ENCODE data around the gene TMEM256. TPM values are rescaled to one million over a fixed set of nuclear protein-coding genes. Genes with fewer than 3 reads are reported as not detected.
A peak's percentile ranks its signal among the peaks of the same experiment; 100 is the strongest.

TMEM256 gene
- total RNA-seq, 2 experiments from 2014 or later = 55.8 to 60.6 TPM

DNA sequence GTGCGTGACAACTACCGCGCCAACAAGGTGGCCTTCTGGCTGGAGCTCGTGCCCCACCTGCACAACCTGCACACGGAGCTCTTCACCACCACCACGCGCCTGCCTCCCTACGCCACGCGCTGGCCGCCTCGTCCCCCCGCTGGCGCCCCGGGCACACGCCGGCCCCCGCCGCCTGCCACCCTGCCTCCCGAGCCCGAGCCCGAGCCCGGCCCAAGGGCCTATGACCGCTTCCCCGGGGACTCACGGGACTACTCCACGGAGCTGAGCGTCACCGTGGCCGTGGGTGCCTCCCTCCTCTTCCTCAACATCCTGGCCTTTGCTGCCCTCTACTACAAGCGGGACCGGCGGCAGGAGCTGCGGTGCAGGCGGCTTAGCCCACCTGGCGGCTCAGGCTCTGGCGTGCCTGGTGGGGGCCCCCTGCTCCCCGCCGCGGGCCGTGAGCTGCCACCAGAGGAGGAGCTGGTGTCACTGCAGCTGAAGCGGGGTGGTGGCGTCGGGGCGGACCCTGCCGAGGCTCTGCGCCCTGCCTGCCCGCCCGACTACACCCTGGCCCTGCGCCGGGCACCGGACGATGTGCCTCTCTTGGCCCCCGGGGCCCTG is 13.3 kb upstream of the TMEM256 start:
- intact Hi-C loops (cut with micrococcal nuclease) = no loop called here
- Mint-ChIP-seq H3K9me3 (no peaks in the 10 kb centered on the region), H3K36me3 (ENCODE audit: low read depth) (no peaks in the 10 kb centered on the region), H3K4me3 (no peak overlapping the region), H3K27me3 (no peaks in the 10 kb centered on the region), H3K27ac (no peak overlapping the region), H3K4me1 (ENCODE audit: low read depth) (no peaks in the 10 kb centered on the region)
- DNase-seq (no peak), ATAC-seq (no peak)
- TF ChIP-seq, protein P1, sequence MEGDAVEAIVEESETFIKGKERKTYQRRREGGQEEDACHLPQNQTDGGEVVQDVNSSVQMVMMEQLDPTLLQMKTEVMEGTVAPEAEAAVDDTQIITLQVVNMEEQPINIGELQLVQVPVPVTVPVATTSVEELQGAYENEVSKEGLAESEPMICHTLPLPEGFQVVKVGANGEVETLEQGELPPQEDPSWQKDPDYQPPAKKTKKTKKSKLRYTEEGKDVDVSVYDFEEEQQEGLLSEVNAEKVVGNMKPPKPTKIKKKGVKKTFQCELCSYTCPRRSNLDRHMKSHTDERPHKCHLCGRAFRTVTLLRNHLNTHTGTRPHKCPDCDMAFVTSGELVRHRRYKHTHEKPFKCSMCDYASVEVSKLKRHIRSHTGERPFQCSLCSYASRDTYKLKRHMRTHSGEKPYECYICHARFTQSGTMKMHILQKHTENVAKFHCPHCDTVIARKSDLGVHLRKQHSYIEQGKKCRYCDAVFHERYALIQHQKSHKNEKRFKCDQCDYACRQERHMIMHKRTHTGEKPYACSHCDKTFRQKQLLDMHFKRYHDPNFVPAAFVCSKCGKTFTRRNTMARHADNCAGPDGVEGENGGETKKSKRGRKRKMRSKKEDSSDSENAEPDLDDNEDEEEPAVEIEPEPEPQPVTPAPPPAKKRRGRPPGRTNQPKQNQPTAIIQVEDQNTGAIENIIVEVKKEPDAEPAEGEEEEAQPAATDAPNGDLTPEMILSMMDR (IDR thresholded peaks at IDR 0.05) = no peak
- ChIA-PET POLR2A (interaction anchor here (0.7 kb wide), 1 partner anchor 21 kb away, joined by 3 read pairs; no protein-coding TSS in a partner anchor), CTCF (interaction anchor here (1.1 kb wide), 1 partner anchor 61 kb away, joined by 3 read pairs; no protein-coding TSS in a partner anchor)

DNA sequence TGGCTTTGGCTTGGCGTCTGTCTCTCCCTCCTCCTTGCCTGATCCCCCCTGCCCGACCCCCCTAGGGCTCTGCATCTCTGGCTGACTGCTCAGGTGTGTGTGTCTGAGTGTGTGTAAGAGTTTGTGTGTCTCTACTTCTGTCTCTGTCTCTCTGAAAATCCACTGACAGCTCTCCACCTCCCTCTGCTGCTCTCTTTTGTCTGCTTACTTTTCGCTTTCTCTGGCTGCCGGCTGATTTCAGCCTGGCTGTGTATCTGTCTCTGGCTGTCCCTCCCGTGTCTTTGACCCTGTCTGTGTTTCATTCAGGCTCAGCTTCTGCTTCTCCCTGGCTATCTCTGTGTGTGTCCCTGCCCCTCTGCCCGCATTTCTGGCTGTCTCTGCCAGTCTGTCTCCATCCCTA is 12.4 kb upstream of the TMEM256 start:
- no peaks in the 10 kb centered on the region for H3K27me3 Mint-ChIP-seq
- no peak overlapping the region for H3K27ac Mint-ChIP-seq
- ChIA-PET POLR2A (interaction anchor here (0.6 to 0.7 kb wide), 2 partner anchors 22 to 41 kb away, joined by 3 to 6 read pairs; no protein-coding TSS in a partner anchor), CTCF (interaction anchor here (1.1 kb wide), 1 partner anchor 61 kb away, joined by 3 read pairs; no protein-coding TSS in a partner anchor)
- no peaks in the 10 kb centered on the region for H3K9me3 Mint-ChIP-seq
- no peak for DNase-seq
- TF ChIP-seq, protein P1 (IDR thresholded peaks at IDR 0.05) = no peak
- ATAC-seq = no peak
- H3K4me3 Mint-ChIP-seq = no peak overlapping the region
- intact Hi-C loops (cut with micrococcal nuclease) = no loop called here
- H3K4me1 Mint-ChIP-seq (ENCODE audit: low read depth) = no peaks in the 10 kb centered on the region
- H3K36me3 Mint-ChIP-seq (ENCODE audit: low read depth) = no peaks in the 10 kb centered on the region

DNA sequence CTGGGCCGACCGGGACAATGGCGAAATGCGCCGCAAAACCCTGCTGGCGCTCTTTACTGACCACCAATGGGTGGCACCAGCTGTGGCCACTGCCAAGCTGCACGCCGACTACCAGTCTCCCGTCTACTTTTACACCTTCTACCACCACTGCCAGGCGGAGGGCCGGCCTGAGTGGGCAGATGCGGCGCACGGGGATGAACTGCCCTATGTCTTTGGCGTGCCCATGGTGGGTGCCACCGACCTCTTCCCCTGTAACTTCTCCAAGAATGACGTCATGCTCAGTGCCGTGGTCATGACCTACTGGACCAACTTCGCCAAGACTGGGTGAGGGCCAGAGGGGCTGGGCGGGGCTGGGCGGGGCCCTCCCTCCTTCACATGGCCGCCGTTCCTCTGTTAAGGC is 11.9 kb upstream of the TMEM256 start:
- Mint-ChIP-seq H3K9me3 (no peaks in the 10 kb centered on the region), H3K36me3 (ENCODE audit: low read depth) (no peaks in the 10 kb centered on the region), H3K27ac (no peak overlapping the region), H3K4me1 (ENCODE audit: low read depth) (no peaks in the 10 kb centered on the region), H3K27me3 (no peaks in the 10 kb centered on the region), H3K4me3 (no peak overlapping the region)
- ChIA-PET CTCF (no interaction called here), POLR2A (interaction anchor here (0.6 kb wide), 1 partner anchor 41 kb away, joined by 6 read pairs; no protein-coding TSS in a partner anchor)
- ATAC-seq (no peak), DNase-seq (no peak)
- intact Hi-C loops (cut with micrococcal nuclease) = no loop called here
- TF ChIP-seq, protein P1 (IDR thresholded peaks at IDR 0.05) = no peak

DNA sequence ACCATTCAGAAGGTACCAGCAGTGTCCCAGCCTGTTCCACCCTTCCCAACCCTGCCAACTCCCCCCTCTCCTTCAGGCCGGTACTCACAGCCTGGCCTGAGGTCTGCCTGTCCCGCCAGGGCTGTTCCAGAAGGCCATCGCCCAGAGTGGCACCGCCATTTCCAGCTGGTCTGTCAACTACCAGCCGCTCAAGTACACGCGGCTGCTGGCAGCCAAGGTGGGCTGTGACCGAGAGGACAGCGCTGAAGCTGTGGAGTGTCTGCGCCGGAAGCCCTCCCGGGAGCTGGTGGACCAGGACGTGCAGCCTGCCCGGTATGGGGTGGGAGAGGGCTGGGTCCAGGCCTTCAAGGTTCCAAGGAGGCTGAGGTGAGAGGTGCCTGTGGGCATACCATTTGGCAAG is 10.9 kb upstream of the TMEM256 start:
- ATAC-seq (no peak), DNase-seq (no peak)
- no peaks in the 10 kb centered on the region for H3K27me3 Mint-ChIP-seq
- H3K9me3 Mint-ChIP-seq = no peaks in the 10 kb centered on the region
- no peak overlapping the region for H3K27ac Mint-ChIP-seq
- CTCF ChIA-PET = no interaction called here
- intact Hi-C loops (cut with micrococcal nuclease) = no loop called here
- TF ChIP-seq, protein P1 (IDR thresholded peaks at IDR 0.05) = no peak
- no peaks in the 10 kb centered on the region for H3K4me1 Mint-ChIP-seq (ENCODE audit: low read depth)
- H3K4me3 Mint-ChIP-seq = no peak overlapping the region
- no peaks in the 10 kb centered on the region for H3K36me3 Mint-ChIP-seq (ENCODE audit: low read depth)
- POLR2A ChIA-PET = interaction anchor here (1.8 kb wide), 1 partner anchor 21 kb away, joined by 6 read pairs; the partner anchor contains the start of gene TMEM102

DNA sequence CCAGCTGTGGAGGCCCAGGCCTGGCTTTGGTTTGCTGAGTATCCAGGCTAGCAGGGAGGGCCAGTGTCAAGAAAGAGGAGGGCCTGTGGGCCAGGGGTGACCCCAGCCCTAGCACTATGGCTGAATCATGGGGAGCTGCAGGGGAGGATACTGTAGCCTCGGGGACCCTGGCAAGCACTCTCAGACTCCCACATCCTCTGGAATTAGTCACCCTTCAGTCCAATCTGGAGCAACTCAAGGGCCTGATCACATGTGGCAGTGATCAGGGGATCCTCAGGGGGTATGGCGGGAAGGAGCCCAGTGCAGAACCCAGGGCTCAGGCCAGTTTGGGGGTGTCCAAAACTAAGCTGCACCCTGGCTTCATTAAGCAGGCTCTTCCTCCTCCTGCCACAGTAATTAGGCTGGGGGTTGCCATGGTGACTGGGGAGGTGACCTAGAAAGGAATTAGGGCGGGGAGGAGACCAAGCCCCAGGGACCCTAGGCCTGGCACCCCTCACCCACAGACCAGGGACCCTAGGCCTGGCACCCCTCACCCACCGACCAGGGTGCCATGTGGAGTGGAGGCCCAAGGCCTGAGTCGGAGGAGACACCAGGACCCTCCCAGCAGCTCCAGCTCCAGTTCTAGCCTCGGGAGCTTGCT is 9.6 kb upstream of the TMEM256 start:
- CTCF ChIA-PET = interaction anchor here (1.0 kb wide), 1 partner anchor 16 kb away, joined by 4 read pairs; no protein-coding TSS in a partner anchor
- intact Hi-C loops (cut with micrococcal nuclease) = no loop called here
- TF ChIP-seq, protein P1 (IDR thresholded peaks at IDR 0.05) = no peak

More for the DNA sequence above, 9.6 kb upstream of the TMEM256 start:
- Mint-ChIP-seq H3K4me3 (no peak overlapping the region), H3K9me3 (no peaks in the 10 kb centered on the region), H3K27me3 (no peaks in the 10 kb centered on the region), H3K4me1 (ENCODE audit: low read depth) (peaks cover 4% of the 10 kb centered on the region), H3K36me3 (ENCODE audit: low read depth) (no peaks in the 10 kb centered on the region), H3K27ac (no peak overlapping the region)
- no peak for DNase-seq
- POLR2A ChIA-PET = interaction anchor here (0.8 to 1.8 kb wide), 2 partner anchors 11 to 22 kb away, joined by 3 to 6 read pairs; partner anchors contain the start of gene TMEM102
- peak; percentile 27 for ATAC-seq
